GM12878 (cell line): ENCODE results near the gene INTS2.

Experiments
- CBFB ChIP-seq: IDR thresholded peaks from 2 replicates; pipeline ENCODE4 v1.6.1; 2016; ENCODE audit warnings: antibody characterized with exemption, low read depth
- CTCF ChIP-seq, 3 experiments: IDR thresholded peaks in 2 of 3; conservative IDR thresholded peaks in 1 of 3; 2 replicates each; pipeline ENCODE4 v1.5.1; 2011; ENCODE audit warnings: low read depth in 3 of 3, low read length in 3 of 3, mild to moderate bottlenecking in 3 of 3, control low read depth in 2 of 3, moderate library complexity in 2 of 3, inconsistent platforms in 1 of 3, mixed read lengths in 1 of 3; ENCODE audit not compliant: control insufficient read depth in 2 of 3, insufficient read depth in 1 of 3; ENCODE audit errors: extremely low read depth in 1 of 3
- E2F4 ChIP-seq: IDR thresholded peaks from 2 replicates; pipeline ENCODE4 v1.6.1; 2012; ENCODE audit warnings: low read depth, low read length, improper control_type of control experiment
- ELK1 ChIP-seq: IDR thresholded peaks from 2 replicates; pipeline ENCODE4 v1.6.1; 2012; ENCODE audit warnings: low read depth, low read length, improper control_type of control experiment
- EP300 ChIP-seq, 2 experiments: fragments of 150-350 bp in 1 of 2; IDR thresholded peaks; 2 replicates each; pipeline ENCODE4 v1.6.1; 2011 to 2012; ENCODE audit warnings: low read depth in 2 of 2, low read length in 2 of 2, borderline replicate concordance in 1 of 2, improper control_type of control experiment in 1 of 2, inconsistent platforms in 1 of 2; ENCODE audit not compliant: control insufficient read depth in 1 of 2
- JUND ChIP-seq: IDR thresholded peaks from 2 replicates; pipeline ENCODE4 v1.6.1; 2012; ENCODE audit warnings: low read depth, mild to moderate bottlenecking, low read length, improper control_type of control experiment, moderate library complexity
- KDM1A ChIP-seq: fragments of 200-600 bp; sonication (generic); IDR thresholded peaks from 2 replicates; pipeline ENCODE4 v1.6.1; 2016; ENCODE audit warnings: borderline replicate concordance
- MAX ChIP-seq: IDR thresholded peaks from 2 replicates; pipeline ENCODE4 v1.6.1; 2012; ENCODE audit warnings: low read depth, low read length, improper control_type of control experiment
- TAF1 ChIP-seq: IDR thresholded peaks from 2 replicates; pipeline ENCODE4 v1.6.1; 2011; ENCODE audit warnings: mild to moderate bottlenecking, low read depth, low read length, borderline replicate concordance
- ZNF274 ChIP-seq: IDR thresholded peaks from one replicate; pipeline ENCODE4 v1.8.0; 2011; ENCODE audit not compliant: insufficient read length, insufficient read depth

GRCh38 chr17:61816538-61816937 lies 111.2 kb downstream of the INTS2 start:
- TF ChIP-seq ZNF274, result no peak
- TF ChIP-seq CTCF (IDR thresholded peaks at IDR 0.05 in 2 of 3, conservative IDR thresholded peaks at IDR 0.05 in 1 of 3; ENCODE audit: control insufficient read depth in 2 of 3, extremely low read depth in 1 of 3, insufficient read depth in 1 of 3, low read depth in 3 of 3, low read length in 3 of 3), result no peak
- no peak for TF ChIP-seq EP300 (IDR thresholded peaks at IDR 0.05; ENCODE audit: borderline replicate concordance in 1 of 2, control insufficient read depth in 1 of 2, low read depth in 2 of 2, low read length in 2 of 2)
- no peak for TF ChIP-seq JUND
- no peak for TF ChIP-seq E2F4
- TF ChIP-seq TAF1, result no peak
- no peak for TF ChIP-seq CBFB
- TF ChIP-seq ELK1, result no peak
- TF ChIP-seq KDM1A, result no peak
- TF ChIP-seq MAX, result no peak
